Heart left ventricle (tissue), 16 donors: ENCODE measurements around the gene BPIFA2. TPM values are rescaled to one million over a fixed set of nuclear protein-coding genes. Genes with fewer than 3 reads are reported as not detected.

ENCODE experiments used
- ATAC-seq, 4 donors: fragments of 200-7000 bp; cut with Tn5 transposase; one replicate each; pipeline ENCODE4 v1.9.1; 2020 to 2022; ENCODE audit warnings: moderate library complexity in 4 of 4, mild to moderate bottlenecking in 3 of 4, moderate number of reproducible peaks in 1 of 4
- DNase-seq, 5 donors: peaks; one replicate each; pipeline ENCODE4 v3.0.0-alpha.2; 2020
- H3K27ac ChIP-seq, 12 donors: fragments of 200-600 bp; sonication (generic) in 4 of 12; one replicate each; pipeline versions ENCODE4 v1.5.0 to v1.8.0; 2016 to 2022; ENCODE audit warnings: mild to moderate bottlenecking in 2 of 12
- H3K27me3 ChIP-seq, 9 donors: fragments of 200-600 bp; sonication (generic) in 2 of 9; one replicate each; pipeline versions ENCODE4 v1.5.1 to v1.8.0; 2016 to 2022; ENCODE audit warnings: mild to moderate bottlenecking in 3 of 9
- H3K36me3 ChIP-seq, 9 donors: fragments of 200-600 bp; sonication (generic) in 2 of 9; one replicate each; pipeline versions ENCODE4 v1.5.0 to v1.8.0; 2018 to 2022; ENCODE audit warnings: mild to moderate bottlenecking in 2 of 9
- H3K4me1 ChIP-seq, 12 donors: fragments of 200-600 bp; sonication (generic) in 4 of 12; one replicate each; pipeline versions ENCODE4 v1.5.0 to v1.8.0; 2016 to 2022; ENCODE audit warnings: mild to moderate bottlenecking in 3 of 12
- H3K4me3 ChIP-seq, 12 donors: fragments of 200-600 bp; sonication (generic) in 4 of 12; one replicate each; pipeline versions ENCODE4 v1.5.0 to v1.8.0; 2017 to 2022; ENCODE audit warnings: mild to moderate bottlenecking in 9 of 12, moderate library complexity in 4 of 12
- H3K9me3 ChIP-seq, 12 donors: fragments of 200-600 bp; sonication (generic) in 4 of 12; one replicate each; pipeline versions ENCODE4 v1.5.0 to v1.8.0; 2016 to 2022; ENCODE audit warnings: mild to moderate bottlenecking in 1 of 12
- CTCF ChIP-seq, 12 donors: fragments of 200-600 bp; sonication (generic) in 4 of 12; IDR thresholded peaks; one replicate each; pipeline versions ENCODE4 v1.5.0 to v1.8.0; 2018 to 2022; ENCODE audit warnings: antibody characterized with exemption in 12 of 12, mild to moderate bottlenecking in 5 of 12
- POLR2A ChIP-seq, 2 donors: fragments of 450-650 bp; IDR thresholded peaks; one replicate each; pipeline ENCODE4 v1.6.1; 2017; ENCODE audit warnings: antibody characterized with exemption in 2 of 2, mild to moderate bottlenecking in 2 of 2, moderate library complexity in 2 of 2
- WGBS, 4 donors: extraction: QIAGEN DNeasy Blood & Tissue Kit in 2 of 4; methylation state at CpG; one replicate each; pipeline versions ENCODE4 v1.1.5 to v1.1.7; 2013 to 2018; 5-methylcytosine and 5-hydroxymethylcytosine counted together
- intact Hi-C, 10 donors: fragments of 100-400 bp; cut with DNase I; formaldehyde crosslinking; loops; one replicate each; pipeline versions ENCODE4 v1.11.1 to v1.14.2; 2022
- polyA plus RNA-seq, 2 donors: library from polyadenylated mRNA; stranded (reverse); fragments of 200-250 nt; gene quantifications; one replicate each; pipeline ENCODE4 v1.2.3, GENCODE V29; 2013
- total RNA-seq, 9 donors: library from RNA; depleted of rRNA in 2 of 9; stranded (reverse); fragments of >200 nt in 2 of 9; fragmentation: NEBNext Ultra II Directional in 3 of 9; extraction: Animal tissue kit (Norgen Biotek cat#: 25700) in 3 of 9; gene quantifications; one replicate each; pipeline versions ENCODE4 v1.1.0 to v1.2.4, GENCODE V29; 2016 to 2023
- donor health status: ischemic (EF 13 %, LVEDD 7.1; RV severe dilation, severe dysfunction).
- donor health status: healthy with polysubstance abuse.
- donor health status: DM: no; HTN: yes; CAD: no.
- donor health status: DM: no; HTN: no; CAD: no.
- donor health status: ischemic (EF 25% LVEDD 6.9; RV normal size, moderate dysfunction).
- donor health status: ischemic (EF 25% LVEDD 5.7; RV mildly dilated, moderate dysfunction).
- donor health status: healthy.
- donor health status: DM: yes; HTN: yes; CAD: no.
- donor health status: ischemic (EF 35%, LVEDD 5.7; RV mildly dilated, moderate dysfunction).
- donor health status: nonischemic (EF 11% LVEDD 7.7; RV severe dilation, severe dysfunction).
- donor health status: DM: yes; HTN: yes; CAD: no.
- donor health status: PGD.
- donor health status: ischemic (EF 29% LVEDD 5.4; RV normal size, mild dysfunction).
- donor health status: nonischemic (EF 23%, LVEDD 6.1; RV moderate dilation, normal function).

BPIFA2 gene
- total and polyA plus RNA-seq, 11 donors, result not detected

GRCh38 chr20:33130568-33131061 lies 37.3 kb upstream of the BPIFA2 start:
- peaks cover 0 to 40% (median 0%) of the 10 kb centered on the region in 9 donors for H3K27me3 ChIP-seq

GRCh38 chr20:33131949-33132473 lies 35.9 kb upstream of the BPIFA2 start:
- H3K27ac ChIP-seq, result no peak overlapping the region
- H3K4me1 ChIP-seq, result no peaks in the 10 kb centered on the region
- peaks cover 0 to 1% (median 0%) of the 10 kb centered on the region in 12 donors for H3K9me3 ChIP-seq
- ATAC-seq (no peak), DNase-seq (no peak)
- H3K4me3 ChIP-seq, result no peak overlapping the region
- TF ChIP-seq CTCF (IDR thresholded peaks at IDR 0.05) (no peak), POLR2A (IDR thresholded peaks at IDR 0.05) (no peak)
- H3K36me3 ChIP-seq, result no peaks in the 10 kb centered on the region
- WGBS, 4 donors, result 41 to 73% (median 60%) methylated on average over 2 to 5 of the region's 5 CpGs
- intact Hi-C loops, result no loop called here
- peaks cover 0 to 40% (median 0%) of the 10 kb centered on the region in 9 donors for H3K27me3 ChIP-seq

More at GRCh38 chr20:33130568-33131061, 37.3 kb upstream of the BPIFA2 start:
- no peaks in the 10 kb centered on the region for H3K36me3 ChIP-seq
- H3K27ac ChIP-seq, result no peak overlapping the region
- 85 to 90% (median 87%) methylated on average over 9 of the region's 9 CpGs for WGBS, 4 donors
- intact Hi-C loops, result no loop called here
- H3K4me3 ChIP-seq, result no peak overlapping the region
- no peaks in the 10 kb centered on the region for H3K4me1 ChIP-seq
- H3K9me3 ChIP-seq, result no peaks in the 10 kb centered on the region
- TF ChIP-seq POLR2A (IDR thresholded peaks at IDR 0.05) (no peak), CTCF (IDR thresholded peaks at IDR 0.05) (no peak)
- ATAC-seq (no peak), DNase-seq (no peak)

GRCh38 chr20:33132513-33133372 lies 35.2 kb upstream of the BPIFA2 start:
- ATAC-seq, result no peak

More at GRCh38 chr20:33132513-33133372, 35.2 kb upstream of the BPIFA2 start:
- WGBS, 4 donors, result 40 to 53% (median 42%) methylated on average over 12 to 14 of the region's 14 CpGs
- peaks cover 0 to 34% (median 0%) of the 10 kb centered on the region in 9 donors for H3K27me3 ChIP-seq
- no peak overlapping the region for H3K27ac ChIP-seq
- DNase-seq, result no peak
- H3K9me3 ChIP-seq, result peaks cover 0 to 3% (median 0%) of the 10 kb centered on the region in 12 donors
- no peak for TF ChIP-seq CTCF (IDR thresholded peaks at IDR 0.05)
- TF ChIP-seq POLR2A (IDR thresholded peaks at IDR 0.05), result no peak
- intact Hi-C loops, result no loop called here
- no peaks in the 10 kb centered on the region for H3K36me3 ChIP-seq
- no peak overlapping the region for H3K4me3 ChIP-seq
- H3K4me1 ChIP-seq, result no peaks in the 10 kb centered on the region
